Measurements from ENCODE around the gene DNTT.

Gene DNTT

DNA sequence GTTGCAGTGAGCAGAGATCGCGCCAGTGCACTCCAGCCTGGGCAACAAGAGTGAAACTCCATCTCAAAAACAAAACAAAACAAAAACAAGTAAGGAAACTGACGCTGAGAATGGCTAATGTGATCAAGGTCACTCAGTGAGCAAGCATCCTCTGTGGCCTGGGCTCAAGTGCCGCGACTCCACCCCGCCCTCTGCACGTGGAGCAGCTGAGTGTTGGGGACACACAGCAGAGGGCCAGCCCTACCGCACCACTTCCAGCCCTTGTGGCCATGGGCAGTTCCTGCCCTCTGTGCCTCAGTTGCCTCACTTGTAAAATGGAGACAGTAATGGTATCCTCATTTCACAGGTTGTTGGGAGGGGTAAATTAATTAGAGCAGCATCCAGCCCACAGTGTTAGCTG lies 75.5 kb downstream of the DNTT start:
- H3K27ac ChIP-seq (replicated peaks), result no peak overlapping the region
- no peaks in the 10 kb centered on the region for H3K27me3 ChIP-seq (ENCODE audit: insufficient read depth, poor library complexity, severe bottlenecking)
- TF ChIP-seq POLR2AphosphoS5 (IDR thresholded peaks at IDR 0.05; ENCODE audit: low read depth) (no peak), REST (IDR thresholded peaks at IDR 0.05; ENCODE audit: insufficient replicate concordance, low read depth) (no peak), CTCF (IDR thresholded peaks at IDR 0.05; ENCODE audit: insufficient read depth, low read length) (no peak), GABPA (IDR thresholded peaks at IDR 0.05; ENCODE audit: low read depth) (no peak), SPI1 (IDR thresholded peaks at IDR 0.05; ENCODE audit: borderline replicate concordance, low read depth) (no peak)
- DNase-seq (ENCODE audit: low read depth in 1 of 2, low spot score in 1 of 2), result no peak
- H3K4me3 ChIP-seq (replicated peaks; ENCODE audit: insufficient read depth, low read length), result no peak overlapping the region

DNA sequence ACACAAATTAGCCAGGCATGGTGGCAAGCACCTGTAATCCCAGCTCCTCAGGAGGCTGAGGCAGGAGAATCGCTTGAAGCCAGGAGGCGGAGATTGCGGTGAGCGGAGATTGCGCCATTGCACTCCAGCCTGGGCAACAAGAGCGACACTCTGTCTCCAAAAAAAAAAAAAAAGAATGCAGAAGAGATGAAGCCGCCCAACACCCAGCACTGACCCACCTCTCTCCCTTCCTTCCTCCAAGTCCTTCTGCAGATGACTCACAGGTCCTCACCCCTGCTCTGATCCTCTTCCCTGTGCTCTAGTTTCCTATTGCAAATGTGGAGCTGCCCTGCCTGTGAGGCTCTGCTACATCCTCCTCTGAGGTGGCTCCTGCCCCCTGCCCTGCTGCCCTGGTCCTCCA lies 76.6 kb downstream of the DNTT start:
- Histone ChIP-seq H3K27ac (replicated peaks) (no peak overlapping the region), H3K4me3 (replicated peaks; ENCODE audit: insufficient read depth, low read length) (no peak overlapping the region), H3K27me3 (ENCODE audit: insufficient read depth, poor library complexity, severe bottlenecking) (no peaks in the 10 kb centered on the region)
- peak; percentile 93 to 94 for DNase-seq (ENCODE audit: low read depth in 1 of 2, low spot score in 1 of 2)
- TF ChIP-seq REST (IDR thresholded peaks at IDR 0.05; ENCODE audit: insufficient replicate concordance, low read depth) (no peak), POLR2AphosphoS5 (IDR thresholded peaks at IDR 0.05; ENCODE audit: low read depth) (no peak), SPI1 (IDR thresholded peaks at IDR 0.05; ENCODE audit: borderline replicate concordance, low read depth) (no peak), CTCF (IDR thresholded peaks at IDR 0.05; ENCODE audit: insufficient read depth, low read length) (no peak), GABPA (IDR thresholded peaks at IDR 0.05; ENCODE audit: low read depth) (no peak)

DNA sequence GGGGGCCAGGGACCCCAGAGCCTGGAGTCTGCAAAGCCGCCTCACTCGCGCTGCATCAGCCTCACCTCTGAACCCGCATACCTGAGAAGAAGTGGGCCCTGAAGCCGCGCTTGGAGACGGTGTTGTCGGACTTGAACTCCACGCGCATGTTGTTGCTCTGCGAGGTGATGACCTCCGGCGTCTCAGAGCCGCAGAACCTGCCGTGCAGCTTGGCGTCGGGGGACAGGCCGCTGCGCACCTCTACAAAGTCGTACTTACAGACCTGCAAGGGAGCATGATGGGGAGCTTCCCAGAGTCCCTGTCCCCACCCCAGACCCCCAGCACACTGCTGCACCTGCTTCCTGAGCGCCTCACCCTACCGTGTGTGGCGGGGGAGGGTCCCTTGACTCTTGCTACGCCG lies 80.3 kb downstream of the DNTT start:
- DNase-seq (ENCODE audit: low read depth in 1 of 2, low spot score in 1 of 2), result no peak
- no peak overlapping the region for H3K4me3 ChIP-seq (replicated peaks; ENCODE audit: insufficient read depth, low read length)
- H3K27me3 ChIP-seq (ENCODE audit: insufficient read depth, poor library complexity, severe bottlenecking), result no peaks in the 10 kb centered on the region
- no peak overlapping the region for H3K27ac ChIP-seq (replicated peaks)
- no peak for TF ChIP-seq REST (IDR thresholded peaks at IDR 0.05; ENCODE audit: insufficient replicate concordance, low read depth)
- TF ChIP-seq GABPA (IDR thresholded peaks at IDR 0.05; ENCODE audit: low read depth), result no peak

- H3K4me3 ChIP-seq (replicated peaks; ENCODE audit: insufficient read depth, low read length), result no peak overlapping the region
- no peak overlapping the region for H3K27ac ChIP-seq (replicated peaks)
- DNase-seq (ENCODE audit: low read depth in 1 of 2, low spot score in 1 of 2), result no peak
- TF ChIP-seq SPI1 (IDR thresholded peaks at IDR 0.05; ENCODE audit: borderline replicate concordance, low read depth) (no peak), GABPA (IDR thresholded peaks at IDR 0.05; ENCODE audit: low read depth) (no peak), POLR2AphosphoS5 (IDR thresholded peaks at IDR 0.05; ENCODE audit: low read depth) (no peak), CTCF (IDR thresholded peaks at IDR 0.05; ENCODE audit: insufficient read depth, low read length) (no peak), REST (IDR thresholded peaks at IDR 0.05; ENCODE audit: insufficient replicate concordance, low read depth) (no peak)
- no peaks in the 10 kb centered on the region for H3K27me3 ChIP-seq (ENCODE audit: insufficient read depth, poor library complexity, severe bottlenecking)
Observed at GRCh38 chr10:96387161-96387560, 82.9 kb downstream of the DNTT start.

Data from HL-60 (cell line).